HUES6 (cell line): Measurements from ENCODE around the gene PTPRD.

Source experiments
- H3K27ac ChIP-seq: 2 replicates; pipeline ENCODE4 v1.7.0; 2013; ENCODE audit warnings: low read depth, mild to moderate bottlenecking, low read length, inconsistent platforms
- H3K27me3 ChIP-seq: 2 replicates; pipeline ENCODE4 v1.6.1; 2013; ENCODE audit warnings: low read length; ENCODE audit not compliant: control insufficient read depth, insufficient read depth
- H3K36me3 ChIP-seq: 2 replicates; pipeline ENCODE4 v1.6.1; 2013; ENCODE audit warnings: low read length; ENCODE audit not compliant: control insufficient read depth, insufficient read depth
- H3K4me1 ChIP-seq: 2 replicates; pipeline ENCODE4 v1.6.1; 2013; ENCODE audit warnings: low read length; ENCODE audit not compliant: control insufficient read depth, insufficient read depth
- H3K4me3 ChIP-seq: 2 replicates; pipeline ENCODE4 v1.5.1; 2013; ENCODE audit warnings: low read depth, low read length
- H3K9ac ChIP-seq: one replicate; pipeline ENCODE4 v1.6.1; 2013; ENCODE audit warnings: mild to moderate bottlenecking, low read length
- H3K9me3 ChIP-seq: 2 replicates; pipeline ENCODE4 v1.6.1; 2013; ENCODE audit warnings: low read depth, low read length; ENCODE audit not compliant: control insufficient read depth, insufficient read depth

Gene PTPRD

GRCh38 chr9:8289681-8290080 is 2323.1 kb downstream of the PTPRD start:
- Histone ChIP-seq H3K27me3 (no peaks in the 10 kb centered on the region), H3K9ac (no peak overlapping the region), H3K4me1 (no peaks in the 10 kb centered on the region), H3K36me3 (no peaks in the 10 kb centered on the region), H3K4me3 (no peak overlapping the region), H3K27ac (no peak overlapping the region), H3K9me3 (no peaks in the 10 kb centered on the region)

- no peak overlapping the region for H3K4me3 ChIP-seq
- no peaks in the 10 kb centered on the region for H3K27me3 ChIP-seq
- no peak overlapping the region for H3K9ac ChIP-seq
- no peaks in the 10 kb centered on the region for H3K4me1 ChIP-seq
- no peaks in the 10 kb centered on the region for H3K9me3 ChIP-seq
- no peaks in the 10 kb centered on the region for H3K36me3 ChIP-seq
- no peak overlapping the region for H3K27ac ChIP-seq
These were observed 2324.8 kb downstream of the PTPRD start for GRCh38 chr9:8287970-8288369.

GRCh38 chr9:8287501-8287900 is 2325.3 kb downstream of the PTPRD start:
- H3K36me3 ChIP-seq: no peaks in the 10 kb centered on the region

GRCh38 chr9:8284884-8285283 is 2327.9 kb downstream of the PTPRD start:
- no peak overlapping the region for H3K27ac ChIP-seq
- H3K9me3 ChIP-seq: no peaks in the 10 kb centered on the region
- H3K27me3 ChIP-seq: no peaks in the 10 kb centered on the region
- no peak overlapping the region for H3K9ac ChIP-seq
- no peaks in the 10 kb centered on the region for H3K36me3 ChIP-seq
- H3K4me3 ChIP-seq: no peak overlapping the region
- no peaks in the 10 kb centered on the region; the same call in 1 of the 2 replicates for H3K4me1 ChIP-seq

More at GRCh38 chr9:8287501-8287900, 2325.3 kb downstream of the PTPRD start:
- H3K4me1 ChIP-seq: no peaks in the 10 kb centered on the region; the same call in 1 of the 2 replicates
- H3K9me3 ChIP-seq: no peaks in the 10 kb centered on the region
- no peaks in the 10 kb centered on the region for H3K27me3 ChIP-seq
- no peak overlapping the region for H3K9ac ChIP-seq
- H3K4me3 ChIP-seq: no peak overlapping the region
- no peak overlapping the region for H3K27ac ChIP-seq

- H3K4me3 ChIP-seq: no peak overlapping the region
- H3K4me1 ChIP-seq: no peaks in the 10 kb centered on the region; the same call in 1 of the 2 replicates
- no peak overlapping the region for H3K9ac ChIP-seq
- H3K36me3 ChIP-seq: no peaks in the 10 kb centered on the region
- H3K27me3 ChIP-seq: no peaks in the 10 kb centered on the region
- H3K27ac ChIP-seq: no peak overlapping the region
- H3K9me3 ChIP-seq: no peaks in the 10 kb centered on the region
These were observed 2330.3 kb downstream of the PTPRD start for GRCh38 chr9:8282535-8282934.

- Histone ChIP-seq H3K9ac (no peak overlapping the region), H3K4me1 (no peaks in the 10 kb centered on the region; the same call in 1 of the 2 replicates), H3K36me3 (no peaks in the 10 kb centered on the region), H3K4me3 (no peak overlapping the region), H3K9me3 (peaks cover 12% of the 10 kb centered on the region), H3K27me3 (no peaks in the 10 kb centered on the region), H3K27ac (no peak overlapping the region)
These were observed 2332.0 kb downstream of the PTPRD start for GRCh38 chr9:8280811-8281210.

GRCh38 chr9:8278048-8278447 is 2334.8 kb downstream of the PTPRD start:
- Histone ChIP-seq H3K4me1 (no peaks in the 10 kb centered on the region; the same call in 1 of the 2 replicates), H3K27me3 (no peaks in the 10 kb centered on the region), H3K9me3 (peaks cover 18% of the 10 kb centered on the region), H3K36me3 (no peaks in the 10 kb centered on the region), H3K4me3 (no peak overlapping the region), H3K27ac (no peak overlapping the region), H3K9ac (no peak overlapping the region)

- H3K27ac ChIP-seq: no peak overlapping the region
- no peaks in the 10 kb centered on the region for H3K36me3 ChIP-seq
- H3K4me1 ChIP-seq: no peaks in the 10 kb centered on the region; the same call in 1 of the 2 replicates
- no peak overlapping the region for H3K4me3 ChIP-seq
- no peak overlapping the region for H3K9ac ChIP-seq
- H3K9me3 ChIP-seq: peaks cover under 1% of the 10 kb centered on the region; the same call in 1 of the 2 replicates
- H3K27me3 ChIP-seq: no peaks in the 10 kb centered on the region
These were observed 2342.6 kb downstream of the PTPRD start for GRCh38 chr9:8270235-8270634.

- no peaks in the 10 kb centered on the region for H3K9me3 ChIP-seq
- H3K27me3 ChIP-seq: no peaks in the 10 kb centered on the region
- H3K9ac ChIP-seq: no peak overlapping the region
- no peaks in the 10 kb centered on the region for H3K36me3 ChIP-seq
- no peaks in the 10 kb centered on the region; the same call in 1 of the 2 replicates for H3K4me1 ChIP-seq
- H3K4me3 ChIP-seq: no peak overlapping the region
- H3K27ac ChIP-seq: no peak overlapping the region
These were observed 2343.9 kb downstream of the PTPRD start for GRCh38 chr9:8268881-8269280.

GRCh38 chr9:8268216-8268878 is 2344.5 kb downstream of the PTPRD start:
- Histone ChIP-seq H3K4me1 (peaks cover 3% of the 10 kb centered on the region), H3K36me3 (no peaks in the 10 kb centered on the region), H3K4me3 (no peak overlapping the region), H3K27ac (no peak overlapping the region), H3K9ac (no peak overlapping the region), H3K27me3 (no peaks in the 10 kb centered on the region), H3K9me3 (no peaks in the 10 kb centered on the region)

- Histone ChIP-seq H3K36me3 (no peaks in the 10 kb centered on the region), H3K27ac (no peak overlapping the region), H3K4me3 (no peak overlapping the region), H3K9ac (no peak overlapping the region), H3K9me3 (no peaks in the 10 kb centered on the region), H3K4me1 (peaks cover 10% of the 10 kb centered on the region), H3K27me3 (no peaks in the 10 kb centered on the region)
These were observed 2345.2 kb downstream of the PTPRD start for GRCh38 chr9:8267636-8268035.
